HG02642 (cell line): Measurements from ENCODE around the gene SNED1.

Source experiments
- ATAC-seq: cut with Tn5 transposase; IDR thresholded peaks from one replicate; pipeline ENCODE4 v1.9.1; 2021; ENCODE audit warnings: mild to moderate bottlenecking; ENCODE audit not compliant: unreplicated experiment, poor library complexity

The SNED1 gene

GRCh38 chr2:240997856-240998705 is at the start of gene SNED1:
Gene SNED1 (plus strand): TSS chr2:240998618. CDS start chr2:240998838, 220 bp downstream.
- no peak for ATAC-seq

GRCh38 chr2:240948905-240949790 is 49.3 kb upstream of the SNED1 start:
- ATAC-seq, result no peak

GRCh38 chr2:240949791-240950705 is 48.4 kb upstream of the SNED1 start:
- ATAC-seq, result no peak

- ATAC-seq, result no peak
Observed at GRCh38 chr2:240951045-240951594, 47.3 kb upstream of the SNED1 start.

DNA sequence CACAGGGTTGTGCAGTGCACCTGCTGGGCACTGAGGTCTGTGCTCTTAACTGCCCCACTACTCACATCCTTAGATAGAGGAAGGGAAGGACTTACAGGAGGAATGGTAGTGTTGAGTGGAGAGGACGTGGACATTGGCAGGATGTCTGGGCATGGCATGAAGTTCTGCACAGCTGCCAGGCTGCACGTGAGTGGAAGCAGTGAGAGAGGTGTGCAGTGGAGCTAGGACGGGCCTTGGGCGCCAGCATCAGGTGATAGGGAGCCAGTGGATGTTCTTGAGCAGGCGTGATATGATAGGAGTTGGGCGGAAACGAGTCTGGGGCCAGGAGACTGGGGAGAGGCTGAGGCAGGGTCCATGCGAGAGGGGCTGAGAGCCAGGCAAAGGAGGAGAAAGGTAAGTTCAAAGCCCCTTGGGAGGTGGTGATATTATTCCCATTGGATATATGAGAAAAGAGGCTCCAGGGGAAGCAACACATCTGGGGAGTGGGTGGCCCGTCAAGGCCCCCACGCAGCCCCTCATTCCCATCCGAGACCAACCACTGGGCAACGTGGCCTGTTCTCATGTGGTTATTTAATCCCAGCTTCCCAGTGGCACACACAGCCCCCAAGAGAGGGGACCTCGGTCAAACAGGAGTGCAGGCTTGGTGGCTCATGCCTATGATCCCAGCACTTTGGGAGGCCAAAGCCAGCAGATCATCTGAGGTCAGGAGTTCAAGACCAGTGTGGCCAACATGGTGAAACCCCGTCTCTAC is 45.7 kb upstream of the SNED1 start:
- ATAC-seq, result no peak

- ATAC-seq, result no peak
Observed at GRCh38 chr2:240953426-240954410, 44.7 kb upstream of the SNED1 start.

DNA sequence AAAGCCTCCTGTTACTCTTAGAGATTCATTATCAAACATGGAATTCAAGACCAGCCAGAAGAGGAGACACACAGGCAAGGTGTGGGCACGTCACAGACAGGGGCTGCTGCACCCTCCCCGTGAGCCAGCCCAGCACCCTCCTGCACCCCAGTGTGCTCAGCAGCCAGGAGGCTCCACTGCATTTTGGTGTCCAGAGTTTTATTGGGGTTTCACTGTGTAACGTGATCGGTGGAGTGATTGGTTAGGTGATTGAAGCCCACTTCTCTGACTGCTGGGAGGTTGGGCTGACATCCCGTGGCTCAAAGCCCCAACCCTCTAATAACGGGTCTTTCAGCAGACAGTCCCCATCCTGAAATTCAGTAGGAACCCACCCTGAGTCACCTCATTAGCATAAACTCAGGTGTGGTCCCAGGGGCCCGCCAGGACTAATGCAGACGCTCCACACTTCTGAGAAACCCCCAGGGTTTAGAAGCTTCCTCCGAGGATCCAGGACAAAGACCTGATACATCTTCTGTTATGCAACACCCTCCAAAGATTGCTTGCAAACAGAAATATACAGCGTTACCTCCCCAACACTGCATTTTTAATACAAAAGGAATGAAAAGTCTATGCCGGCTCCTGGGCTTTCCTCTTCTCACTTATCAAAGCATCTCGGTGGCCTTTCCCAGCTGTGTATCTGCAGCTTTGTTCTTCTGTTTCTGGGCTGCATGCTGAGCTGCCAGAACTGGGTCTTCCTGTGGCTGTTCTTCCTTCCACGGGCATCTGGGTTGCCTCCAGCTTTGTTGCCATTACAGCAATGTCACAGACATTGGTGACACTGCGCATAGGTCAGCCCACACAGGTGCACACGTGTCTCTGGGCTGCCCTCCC is 43.7 kb upstream of the SNED1 start:
- no peak for ATAC-seq

DNA sequence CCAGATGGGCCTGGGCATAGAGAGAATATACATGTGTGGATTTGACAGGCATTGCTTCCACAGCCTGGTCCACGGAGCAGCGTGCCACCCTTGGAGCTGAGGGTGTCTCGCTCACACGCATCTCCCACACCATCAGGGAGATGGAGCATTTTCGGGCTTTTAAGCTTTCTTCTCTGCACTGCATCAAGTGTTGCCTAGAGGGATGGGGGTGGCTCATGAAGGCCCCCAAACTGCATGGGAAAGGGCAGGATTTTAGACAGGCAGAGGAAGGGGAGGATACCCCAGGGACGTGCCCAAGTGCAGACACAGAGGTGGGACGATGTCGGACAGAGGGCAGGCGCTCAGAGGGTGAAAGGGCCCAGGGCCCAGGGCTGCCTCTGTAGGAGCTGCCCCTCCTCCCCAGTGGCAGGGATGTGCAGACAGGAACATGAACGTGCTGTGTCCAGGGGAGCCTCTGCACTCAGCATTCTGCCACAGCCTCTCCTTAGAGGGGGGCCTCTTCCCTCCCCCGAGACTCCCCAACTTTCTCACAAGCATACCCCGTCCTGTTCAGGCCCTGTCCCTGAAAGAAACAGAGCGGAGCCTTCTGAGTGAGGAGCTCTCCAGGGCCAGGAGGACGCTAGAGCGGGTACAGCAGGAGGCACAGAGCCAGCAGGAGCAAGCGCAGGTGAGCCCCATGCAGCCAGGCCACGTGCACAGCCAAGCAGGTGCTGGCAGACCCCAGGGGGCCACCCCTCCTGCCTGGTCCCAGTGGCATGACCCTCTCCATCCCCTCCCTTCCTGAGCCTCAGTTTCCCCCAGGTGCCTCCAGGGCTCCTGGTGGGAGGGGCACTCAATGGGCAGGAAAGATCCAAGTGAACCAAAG is 42.9 kb upstream of the SNED1 start:
- no peak for ATAC-seq

DNA sequence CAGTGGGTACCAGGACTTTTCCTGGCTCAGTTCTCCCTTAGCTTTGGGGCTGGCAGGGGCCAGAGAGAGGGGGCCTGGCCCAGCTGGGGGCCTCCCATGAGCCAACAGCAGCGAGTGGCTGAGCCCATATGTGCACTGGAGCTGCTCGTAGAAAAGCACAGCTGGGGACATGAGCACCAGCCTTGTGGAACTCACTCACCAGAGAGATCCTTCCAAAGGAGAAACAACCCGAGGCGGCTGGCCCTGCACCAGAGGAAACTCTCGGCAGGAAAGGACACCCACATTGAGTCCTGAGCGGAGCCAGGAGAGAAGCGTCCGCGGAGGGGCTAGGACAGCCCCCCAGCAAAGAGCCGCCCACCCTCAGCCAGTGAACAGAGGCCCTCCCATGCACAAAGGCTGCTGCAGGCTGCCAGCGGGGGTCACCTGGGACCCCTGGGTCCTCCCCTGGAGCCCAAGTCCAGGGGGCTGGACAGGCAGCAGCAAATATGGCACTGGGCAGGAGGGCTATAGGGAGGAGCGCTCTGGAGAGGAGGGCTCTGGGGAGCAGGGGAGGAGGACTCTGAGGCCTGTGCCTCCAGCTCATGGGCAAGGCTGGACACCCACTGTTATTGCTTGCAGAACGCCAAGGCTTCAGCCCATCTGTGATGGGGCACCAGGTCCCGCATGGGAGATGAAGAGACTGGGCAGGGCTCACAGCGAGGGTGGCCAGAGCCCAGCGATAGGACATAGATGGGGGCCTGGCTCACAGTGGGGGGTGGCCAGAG is 42.1 kb upstream of the SNED1 start:
- no peak for ATAC-seq

GRCh38 chr2:240956935-240957655 is 41.3 kb upstream of the SNED1 start:
- no peak for ATAC-seq

- ATAC-seq, result no peak
Observed at GRCh38 chr2:240957656-240958365, 40.6 kb upstream of the SNED1 start.

DNA sequence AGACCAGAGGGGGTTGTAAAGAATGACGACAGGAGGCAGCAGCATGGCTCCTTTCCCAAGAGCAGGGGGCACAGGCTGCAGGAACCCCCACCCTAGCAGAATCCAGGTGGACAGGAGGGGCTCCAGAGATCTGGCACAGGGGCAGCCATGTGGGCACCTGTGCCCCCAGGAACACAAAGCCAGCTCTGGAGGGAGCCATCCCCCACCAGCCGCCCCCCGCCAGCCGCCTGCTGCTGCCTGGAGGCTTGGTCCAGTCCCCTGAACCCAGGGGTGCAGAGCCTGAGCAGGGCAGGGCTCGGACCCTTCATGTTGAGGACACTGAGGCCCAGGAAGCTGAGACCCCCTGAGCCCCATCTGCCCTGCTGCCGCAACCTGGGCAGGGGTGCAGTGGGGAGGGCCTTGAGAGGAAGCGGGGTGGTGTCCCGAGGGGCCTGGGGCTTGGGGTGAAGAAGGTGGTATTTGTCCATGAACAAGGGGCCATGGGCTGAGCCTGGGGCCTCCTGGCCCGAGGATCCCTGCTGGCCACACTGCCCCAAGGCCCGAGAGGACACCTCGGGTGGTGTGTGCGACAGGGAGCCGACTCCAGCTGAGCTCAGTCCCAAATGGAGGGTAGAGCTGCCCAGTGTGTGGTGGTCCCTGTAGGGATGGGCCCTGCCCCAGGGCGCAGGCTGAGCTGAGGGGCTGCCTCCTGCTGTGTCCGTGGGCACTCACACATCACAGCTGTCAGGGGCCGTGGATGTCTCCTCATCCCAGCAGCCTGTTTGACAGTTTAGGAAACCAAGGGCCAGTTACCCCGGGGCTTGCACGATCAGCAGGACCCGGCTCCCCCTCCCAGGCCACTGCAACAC is 39.8 kb upstream of the SNED1 start:
- ATAC-seq, result no peak

DNA sequence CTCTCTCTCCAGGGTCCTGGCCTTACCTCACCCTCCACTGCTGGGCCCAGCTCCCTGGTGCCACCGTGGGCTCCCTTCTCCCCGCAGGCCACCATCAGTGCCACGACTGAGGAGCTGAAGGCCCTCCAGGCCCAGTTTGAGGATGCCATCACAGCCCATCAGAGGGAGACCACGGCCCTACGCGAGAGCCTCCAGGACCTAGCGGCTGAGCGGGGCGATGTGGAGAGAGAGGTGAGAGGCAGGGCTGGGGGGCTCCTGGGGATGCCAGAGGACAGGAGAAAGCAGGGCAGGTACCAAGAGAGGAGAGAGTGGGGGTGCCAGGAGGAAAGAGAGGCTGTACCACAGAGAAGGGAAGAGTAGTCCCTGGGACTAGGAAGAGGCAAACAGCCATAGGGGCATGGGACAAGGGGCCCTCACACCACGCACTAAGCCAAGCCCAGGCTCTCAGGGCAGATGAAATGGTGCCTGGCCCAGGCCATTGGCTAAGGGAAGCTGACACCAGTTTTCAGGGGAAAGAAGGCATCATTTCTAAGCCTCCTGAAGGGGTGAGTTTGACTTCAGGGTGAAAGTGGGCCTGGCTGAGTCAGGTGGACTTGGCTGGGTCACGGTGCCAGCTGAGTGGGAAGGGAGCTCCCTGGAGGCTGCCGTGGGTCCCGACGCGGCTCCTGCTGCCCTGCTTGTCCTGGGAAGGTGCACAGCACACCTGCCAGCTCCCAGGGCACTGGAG is 39.0 kb upstream of the SNED1 start:
- no peak for ATAC-seq
